Ecto neural progenitor cell (in vitro differentiated cells): ENCODE data around the gene C1orf122.
"Not testable (repeated sequence)": the region's sequence is repeated elsewhere in the genome, so short reads cannot be mapped to it uniquely, and the experiment has no call there.

ENCODE experiments used
- DNase-seq: peaks from one replicate; pipeline ENCODE4 v3.0.0-alpha.2; 2018; ENCODE audit warnings: low spot score

The C1orf122 gene

GRCh38 chr1:37807555-37808368 is at the start of gene C1orf122, which contains the start of gene YRDC:
Gene C1orf122, plus strand, starts transcription at chr1:37807790. Its CDS starts 615 bp downstream, at chr1:37808405.
Gene YRDC, minus strand, starts transcription at chr1:37808208. Its CDS starts 28 bp downstream, at chr1:37808180.
- peak; percentile 96 for DNase-seq

DNA sequence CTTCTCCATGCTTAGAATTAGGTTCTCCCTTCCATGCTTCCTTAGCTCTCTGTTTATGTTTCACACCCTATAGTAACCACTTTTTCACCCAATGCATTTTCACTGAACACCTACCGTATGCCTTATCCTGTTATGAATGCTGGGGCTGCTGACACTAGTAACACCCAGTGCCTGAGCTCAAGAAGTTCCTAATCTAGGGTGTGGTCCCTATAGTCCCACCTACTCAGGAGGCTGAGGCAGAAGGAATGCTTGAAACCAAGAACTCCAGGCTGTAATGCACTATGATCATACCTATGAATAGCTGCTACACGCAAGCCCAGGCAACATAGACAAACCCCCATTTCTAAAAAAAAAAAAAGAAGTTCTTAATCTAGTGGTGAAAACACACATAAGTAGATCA is 48.1 kb upstream of the C1orf122 start:
- peak; percentile 1 for DNase-seq

- DNase-seq: peak; percentile 41
These were observed 46.0 kb upstream of the C1orf122 start for GRCh38 chr1:37761416-37762095.

- DNase-seq: peak; percentile 27
These were observed 45.1 kb upstream of the C1orf122 start for GRCh38 chr1:37762516-37762915.

GRCh38 chr1:37763791-37764413 is 43.7 kb upstream of the C1orf122 start:
- no peak for DNase-seq

- peak; percentile 89 for DNase-seq
These were observed 43.2 kb upstream of the C1orf122 start for GRCh38 chr1:37764414-37764825.

DNA sequence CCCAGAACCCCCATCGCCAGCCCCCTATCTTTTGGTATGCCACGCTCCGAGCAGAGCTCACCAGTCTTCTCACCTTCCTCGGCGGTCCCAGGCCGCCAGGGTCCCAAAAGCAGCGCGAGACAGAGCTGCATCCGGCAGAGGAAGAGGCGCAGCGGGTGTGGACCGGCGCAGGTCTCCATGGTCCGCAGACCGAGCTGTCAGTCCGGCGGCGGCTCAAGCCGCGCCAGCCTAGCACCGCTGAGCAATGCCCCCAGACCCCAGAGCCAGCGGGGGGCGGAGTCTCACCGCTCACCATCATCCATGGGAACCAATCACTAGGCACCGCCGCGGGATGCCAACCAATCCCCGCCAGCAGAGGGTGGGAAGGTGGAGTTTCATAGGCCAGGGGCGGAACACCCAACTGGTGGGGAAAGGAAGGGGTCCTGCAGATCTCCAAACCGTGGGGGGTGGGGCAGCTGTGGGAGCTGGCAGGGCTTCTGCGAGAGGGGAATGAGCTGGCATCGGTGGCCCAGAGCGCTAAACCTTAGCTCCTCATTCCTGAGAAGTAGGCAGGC is 42.6 kb upstream of the C1orf122 start, which contains the start of gene EPHA10:
TSS of gene EPHA10 (minus strand) at position 233 of the 554 bp plus-strand sequence. CDS start at position 179, 54 bp downstream.
- peak; percentile 78 for DNase-seq

- DNase-seq: peak; percentile 45
These were observed 41.5 kb upstream of the C1orf122 start for GRCh38 chr1:37765916-37766664.

- DNase-seq: peak; percentile 6
These were observed 40.1 kb upstream of the C1orf122 start for GRCh38 chr1:37767488-37767887.

GRCh38 chr1:37771440-37771839 is 36.1 kb upstream of the C1orf122 start:
- DNase-seq: not testable (repeated sequence)

- no peak for DNase-seq
These were observed 30.6 kb upstream of the C1orf122 start for GRCh38 chr1:37776946-37777516.

DNA sequence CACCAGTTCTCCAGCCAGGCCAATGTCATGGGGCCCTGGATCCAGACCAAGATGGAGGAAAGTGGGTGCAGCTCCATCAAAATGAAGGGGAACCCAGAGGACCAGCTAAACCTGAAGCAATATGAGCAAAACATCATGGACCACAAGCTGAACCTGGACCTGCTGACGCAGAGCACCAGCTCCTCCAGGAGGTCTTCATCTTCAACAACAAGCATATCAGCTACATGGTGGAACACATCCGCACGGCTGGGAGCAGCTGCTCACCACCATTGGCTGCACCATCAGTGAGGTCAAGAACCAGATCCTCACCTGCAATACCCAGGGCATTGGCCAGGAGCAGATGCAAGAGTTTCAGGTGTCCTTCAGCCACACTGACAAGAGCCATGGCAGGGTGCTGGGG is 28.9 kb upstream of the C1orf122 start:
- DNase-seq: no peak

DNA sequence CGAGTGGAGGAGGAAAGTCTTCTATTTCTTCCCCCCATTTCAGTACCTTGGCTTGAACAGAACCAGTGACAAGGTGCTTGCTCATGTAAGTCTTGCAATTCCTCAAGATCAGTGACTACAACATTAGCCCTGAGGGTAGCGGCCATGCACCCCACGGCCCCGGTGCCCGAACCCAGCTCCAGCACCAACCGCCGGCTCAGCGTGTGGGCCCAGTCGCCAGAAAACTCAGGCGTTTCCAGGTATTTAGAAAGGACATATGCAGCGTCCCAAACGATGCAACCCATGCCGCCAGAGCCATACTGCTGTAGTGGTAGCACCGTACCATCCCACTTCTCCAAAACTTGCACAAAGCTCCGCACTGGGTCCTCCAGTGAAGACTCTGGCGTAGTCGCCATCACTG is 25.1 kb upstream of the C1orf122 start:
- DNase-seq: no peak

DNA sequence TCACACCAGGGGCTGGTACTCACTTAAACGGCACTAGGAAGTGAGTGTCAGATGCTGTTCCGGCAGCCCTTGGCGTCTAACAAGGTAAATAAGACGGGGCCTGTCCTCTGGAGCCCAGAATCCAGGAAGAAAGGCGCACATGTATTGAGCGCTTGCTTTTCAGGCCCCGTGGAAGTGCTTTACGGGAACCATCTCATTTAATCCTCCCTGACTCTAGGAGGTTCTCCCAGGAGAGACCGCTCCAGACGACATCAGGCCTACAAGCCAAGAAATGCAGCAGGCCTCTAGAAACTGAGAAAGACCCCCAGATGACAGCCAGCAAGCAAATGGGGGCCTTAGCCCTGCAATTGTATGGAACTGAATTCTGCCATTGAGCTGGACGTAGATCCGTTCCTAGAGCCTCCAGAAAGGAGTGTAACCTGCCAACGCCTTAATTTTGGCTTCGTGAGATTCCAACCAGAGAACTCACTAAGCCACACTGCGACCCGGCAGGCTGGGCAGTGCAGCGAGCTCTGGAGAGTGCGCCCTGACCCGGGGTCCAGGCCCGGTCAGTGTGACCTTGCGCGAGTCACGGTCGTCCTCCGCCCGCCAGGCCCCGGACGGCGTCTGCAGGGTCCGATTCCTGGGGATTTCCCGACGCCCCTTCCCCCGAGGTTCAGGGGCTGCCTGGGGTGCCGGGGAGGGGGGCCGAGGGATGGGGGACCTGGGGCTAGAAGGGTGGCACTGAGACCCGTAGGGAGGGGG is 14.5 kb upstream of the C1orf122 start:
- DNase-seq: no peak

GRCh38 chr1:37793773-37794371 is 13.7 kb upstream of the C1orf122 start, which contains the start of gene MANEAL:
Gene MANEAL, plus strand, starts transcription at chr1:37793847. Its CDS starts 336 bp downstream, at chr1:37794183.
- peak; percentile 68 for DNase-seq

GRCh38 chr1:37794372-37795339 is 12.9 kb upstream of the C1orf122 start:
- DNase-seq: peak; percentile 50

DNA sequence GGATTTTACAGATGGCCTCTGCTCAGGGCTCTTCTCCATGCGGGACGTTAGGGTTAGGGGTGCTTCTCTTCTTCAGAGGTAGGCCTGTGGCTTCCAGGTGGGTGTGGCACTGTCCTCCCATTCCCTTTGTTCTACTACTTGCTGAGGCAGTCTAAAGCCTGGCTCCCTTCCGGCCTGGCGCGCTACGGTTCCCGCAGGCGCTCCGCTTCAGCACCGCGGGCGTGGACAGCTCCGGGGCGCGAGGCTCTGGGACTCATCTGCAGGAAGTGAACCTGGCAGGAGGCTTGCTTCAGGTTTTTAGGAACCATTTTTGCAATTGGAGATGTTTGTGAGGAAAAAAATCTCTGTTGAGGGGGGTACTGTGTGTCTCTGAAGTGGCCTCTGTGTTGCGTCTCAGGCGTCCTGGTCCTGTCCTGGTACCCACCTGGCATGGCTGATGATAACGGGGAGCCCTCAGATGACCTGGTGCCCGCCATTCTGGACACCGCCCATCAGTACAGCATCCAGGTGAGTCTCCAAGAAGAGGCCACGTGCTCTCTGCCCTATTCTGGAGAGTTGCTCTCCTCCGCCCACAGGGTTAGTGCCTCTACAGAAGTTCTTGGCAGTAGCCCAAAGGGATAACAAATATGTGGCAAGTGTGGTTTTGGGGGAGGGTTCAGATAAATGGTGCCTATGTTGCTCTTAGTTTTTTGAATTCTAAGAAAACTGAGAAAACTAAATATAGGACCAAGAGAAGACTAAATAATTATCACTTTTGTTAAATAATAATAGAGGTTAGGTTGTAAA is 12.1 kb upstream of the C1orf122 start:
- DNase-seq: peak; percentile 87
